NCI-H1436 (cell line): Measurements from ENCODE around the gene ISL2.

ENCODE experiments used
- DNase-seq: peaks from one replicate; lab custom pipeline; 2025; lab: John Stamatoyannopoulos, UW

The ISL2 gene

DNA sequence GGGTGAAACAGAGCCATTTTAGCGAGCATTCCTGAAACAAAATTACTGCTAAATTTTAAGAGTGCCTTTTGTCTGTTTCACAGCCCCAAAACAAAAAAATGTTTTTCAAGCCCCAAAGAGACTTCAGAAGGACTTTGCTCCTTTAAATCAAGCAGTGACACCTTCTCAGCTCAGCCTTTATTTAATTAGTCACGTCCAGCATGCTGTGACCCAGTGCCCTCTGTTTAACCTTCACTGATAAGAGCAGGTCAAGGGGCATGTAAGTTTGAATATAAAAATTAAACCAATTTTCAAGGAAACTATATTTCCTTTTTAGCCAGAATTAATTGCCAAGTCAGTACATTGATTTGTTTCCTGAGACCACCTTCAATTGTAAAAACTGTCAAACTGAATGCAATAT, 40.6 kb downstream of the ISL2 start:
- DNase-seq = no peak

- no peak for DNase-seq
Measured at GRCh38 chr15:76377751-76378150, 41.2 kb downstream of the ISL2 start.

- DNase-seq = no peak
Measured at GRCh38 chr15:76378691-76379090, 42.1 kb downstream of the ISL2 start.

DNA sequence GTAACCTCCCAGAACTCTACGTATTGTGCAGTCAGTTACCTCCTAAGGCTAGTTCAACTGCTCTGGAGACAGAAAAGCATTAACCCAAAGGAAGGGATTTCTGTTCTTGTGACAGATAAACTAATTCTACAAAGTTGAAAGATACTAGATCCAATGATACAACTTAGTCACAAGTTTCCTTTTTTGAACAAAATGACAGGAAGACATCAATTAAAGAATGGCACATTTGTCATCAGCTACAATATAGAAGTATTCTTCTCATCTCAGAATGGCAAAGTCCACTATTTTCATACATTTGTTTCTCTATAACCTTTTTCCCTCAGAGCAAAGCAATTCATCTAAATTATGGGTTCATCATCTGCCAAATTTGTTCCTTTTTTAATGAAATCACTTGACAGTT, 43.7 kb downstream of the ISL2 start:
- no peak for DNase-seq

GRCh38 chr15:76381366-76381765, 44.8 kb downstream of the ISL2 start:
- DNase-seq = no peak

GRCh38 chr15:76382987-76383728, 46.6 kb downstream of the ISL2 start:
- no peak for DNase-seq

- DNase-seq = no peak
Measured at GRCh38 chr15:76384409-76384808, 47.8 kb downstream of the ISL2 start.

GRCh38 chr15:76386178-76386577, 49.6 kb downstream of the ISL2 start:
- no peak for DNase-seq

DNA sequence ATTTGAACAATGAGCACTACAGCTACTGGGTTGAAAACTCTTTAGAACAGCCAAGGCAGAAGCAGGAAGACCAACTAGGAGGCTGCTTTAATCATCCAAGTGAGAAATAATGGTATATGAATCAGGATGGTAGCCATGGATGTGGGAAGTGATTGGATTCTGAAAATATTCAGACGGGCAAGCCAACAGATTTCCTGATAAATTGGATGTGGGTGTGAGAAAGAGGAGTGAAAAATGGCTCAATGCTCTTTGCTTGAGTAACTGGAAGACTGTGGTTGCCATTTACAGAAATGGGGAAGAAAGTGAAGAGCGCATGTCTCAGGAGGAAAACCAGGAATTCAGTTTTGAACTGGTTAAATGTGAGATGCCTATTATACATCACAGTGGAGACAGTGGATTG, 50.4 kb downstream of the ISL2 start:
- no peak for DNase-seq

- DNase-seq = no peak
Measured at GRCh38 chr15:76390571-76390970, 54.0 kb downstream of the ISL2 start.

GRCh38 chr15:76391309-76391708, 54.7 kb downstream of the ISL2 start:
- no peak for DNase-seq

GRCh38 chr15:76391847-76392246, 55.3 kb downstream of the ISL2 start:
- no peak for DNase-seq
